ENCODE data around the gene PPFIA1. TPM values are rescaled to one million over a fixed set of nuclear protein-coding genes. Genes with fewer than 3 reads are reported as not detected.

Gene PPFIA1
- total RNA-seq, 2 experiments from 2014 or later, result 34.6 to 53.9 TPM

GRCh38 chr11:70409437-70409836, 138.9 kb downstream of the PPFIA1 start:
- no peaks in the 10 kb centered on the region for H3K36me3 ChIP-seq (ENCODE audit: insufficient read depth, low read length)
- H3K4me3 ChIP-seq (ENCODE audit: low read depth, low read length, poor library complexity, severe bottlenecking), result no peak overlapping the region
- intact Hi-C loops (cut with micrococcal nuclease; ENCODE audit: unreplicated experiment), result no loop called here
- H3K4me2 ChIP-seq (ENCODE audit: low read length), result no peak overlapping the region
- no TSS peak for BruUV-seq (replicated peaks)
- no peak for TF ChIP-seq CTCF (conservative IDR thresholded peaks at IDR 0.05; ENCODE audit: low read length)
- TF ChIP-seq EZH2phosphoT487 (IDR thresholded peaks at IDR 0.05; ENCODE audit: borderline replicate concordance, low read depth, low read length), result no peak
- no peak overlapping the region for H3K27ac ChIP-seq (ENCODE audit: low read depth, low read length, poor library complexity, severe bottlenecking)
- ChIA-PET CTCF (ENCODE audit: unreplicated experiment) (no interaction called here), POLR2A (no interaction called here)
- H3K9me2 ChIP-seq (ENCODE audit: insufficient read depth, low read length), result no peaks in the 10 kb centered on the region
- no peaks in the 10 kb centered on the region for H3K79me2 ChIP-seq (ENCODE audit: insufficient read depth, low read depth, low read length)
- no peaks in the 10 kb centered on the region; the same call in 1 of the 2 replicates for H4K20me1 ChIP-seq (ENCODE audit: insufficient read depth, low read length)
- DNase-seq (ENCODE audit: low spot score), result no peak
- H3K4me1 ChIP-seq (ENCODE audit: insufficient read depth, low read length, poor library complexity, severe bottlenecking), result no peaks in the 10 kb centered on the region
- no peak overlapping the region for H2AFZ ChIP-seq (ENCODE audit: low read length)
- no peaks in the 10 kb centered on the region for H3K9me3 ChIP-seq (ENCODE audit: low read length)

GRCh38 chr11:70409871-70410270, 139.4 kb downstream of the PPFIA1 start:
- TF ChIP-seq EZH2phosphoT487 (IDR thresholded peaks at IDR 0.05; ENCODE audit: borderline replicate concordance, low read depth, low read length), result no peak
- TF ChIP-seq CTCF (conservative IDR thresholded peaks at IDR 0.05; ENCODE audit: low read length), result no peak
- CTCF ChIA-PET (ENCODE audit: unreplicated experiment), result no interaction called here
- Histone ChIP-seq H3K79me2 (ENCODE audit: insufficient read depth, low read depth, low read length) (no peaks in the 10 kb centered on the region), H3K9me2 (ENCODE audit: insufficient read depth, low read length) (no peaks in the 10 kb centered on the region), H3K4me1 (ENCODE audit: insufficient read depth, low read length, poor library complexity, severe bottlenecking) (no peaks in the 10 kb centered on the region), H4K20me1 (ENCODE audit: insufficient read depth, low read length) (no peaks in the 10 kb centered on the region; the same call in 1 of the 2 replicates), H3K27ac (ENCODE audit: low read depth, low read length, poor library complexity, severe bottlenecking) (no peak overlapping the region), H3K36me3 (ENCODE audit: insufficient read depth, low read length) (no peaks in the 10 kb centered on the region), H3K4me2 (ENCODE audit: low read length) (no peak overlapping the region), H2AFZ (ENCODE audit: low read length) (no peak overlapping the region), H3K9me3 (ENCODE audit: low read length) (no peaks in the 10 kb centered on the region), H3K4me3 (ENCODE audit: low read depth, low read length, poor library complexity, severe bottlenecking) (no peak overlapping the region)
- no peak for DNase-seq (ENCODE audit: low spot score)
- POLR2A ChIA-PET, result no interaction called here
- no TSS peak for BruUV-seq (replicated peaks)
- intact Hi-C loops (cut with micrococcal nuclease; ENCODE audit: unreplicated experiment), result no loop called here

GRCh38 chr11:70410276-70411205, 140.1 kb downstream of the PPFIA1 start:
- Histone ChIP-seq H3K9me3 (ENCODE audit: low read length) (no peaks in the 10 kb centered on the region), H3K4me2 (ENCODE audit: low read length) (no peak overlapping the region), H3K9me2 (ENCODE audit: insufficient read depth, low read length) (no peaks in the 10 kb centered on the region), H3K4me3 (ENCODE audit: low read depth, low read length, poor library complexity, severe bottlenecking) (no peak overlapping the region), H3K36me3 (ENCODE audit: insufficient read depth, low read length) (no peaks in the 10 kb centered on the region), H3K4me1 (ENCODE audit: insufficient read depth, low read length, poor library complexity, severe bottlenecking) (no peaks in the 10 kb centered on the region), H3K79me2 (ENCODE audit: insufficient read depth, low read depth, low read length) (no peaks in the 10 kb centered on the region), H3K27ac (ENCODE audit: low read depth, low read length, poor library complexity, severe bottlenecking) (no peak overlapping the region), H4K20me1 (ENCODE audit: insufficient read depth, low read length) (no peaks in the 10 kb centered on the region; the same call in 1 of the 2 replicates), H2AFZ (ENCODE audit: low read length) (no peak overlapping the region)
- no TSS peak for BruUV-seq (replicated peaks)
- TF ChIP-seq EZH2phosphoT487 (IDR thresholded peaks at IDR 0.05; ENCODE audit: borderline replicate concordance, low read depth, low read length), result no peak
- no peak for TF ChIP-seq CTCF (conservative IDR thresholded peaks at IDR 0.05; ENCODE audit: low read length)
- POLR2A ChIA-PET, result no interaction called here
- intact Hi-C loops (cut with micrococcal nuclease; ENCODE audit: unreplicated experiment), result no loop called here
- CTCF ChIA-PET (ENCODE audit: unreplicated experiment), result no interaction called here
- DNase-seq (ENCODE audit: low spot score), result no peak
